ENCODE data around the gene QRSL1. TPM values are rescaled to one million over a fixed set of nuclear protein-coding genes. Genes with fewer than 3 reads are reported as not detected.

Gene QRSL1
- total and polyA plus RNA-seq, 2 of the 4 experiments (the other 2 are of a cell fraction) = 6.1 to 10.9 TPM

GRCh38 chr6:106694343-106694742, 65.0 kb downstream of the QRSL1 start:
- in situ Hi-C loops (cut with MboI; ENCODE audit: low sequenced_read_pairs) = no loop called here
- ChIA-PET CTCF (no interaction called here), POLR2A (ENCODE audit: unreplicated experiment) (no interaction called here)
- H4K91ac ChIP-seq (ENCODE audit: insufficient read depth, low read depth, low read length) = no peak overlapping the region
- no peak overlapping the region for H4K8ac ChIP-seq (ENCODE audit: low read depth in 2 of 2, low read length in 2 of 2)
- TF ChIP-seq CEBPB (IDR thresholded peaks at IDR 0.05; ENCODE audit: low read depth, low read length) (no peak), CHD1 (IDR thresholded peaks at IDR 0.05; ENCODE audit: low read depth, low read length) (no peak), RCOR1 (IDR thresholded peaks at IDR 0.05; ENCODE audit: insufficient replicate concordance, low read length) (no peak)
- no peak overlapping the region for H2BK5ac ChIP-seq (ENCODE audit: low read depth, low read length, poor library complexity, severe bottlenecking)
- H4K20me1 ChIP-seq (ENCODE audit: insufficient read depth, low read length) = no peaks in the 10 kb centered on the region
- no peaks in the 10 kb centered on the region for H3K36me3 ChIP-seq (ENCODE audit: control insufficient read depth, insufficient read depth, low read length)
- no peaks in the 10 kb centered on the region for H3K9me1 ChIP-seq (ENCODE audit: insufficient read depth, low read length)
- H3K56ac ChIP-seq (ENCODE audit: extremely low read depth, insufficient read depth, low read length) = no peak overlapping the region
- no peak overlapping the region for H3K4me3 ChIP-seq (ENCODE audit: insufficient read depth, low read depth, low read length)
- H3K23ac ChIP-seq (ENCODE audit: low read depth, low read length) = no peak overlapping the region
- H3K27me3 ChIP-seq (ENCODE audit: control insufficient read depth, insufficient read depth, low read length) = peaks cover 19% of the 10 kb centered on the region
- no peaks in the 10 kb centered on the region for H3K79me1 ChIP-seq (ENCODE audit: low read depth in 1 of 2, low read length in 2 of 2)
- H2BK20ac ChIP-seq (ENCODE audit: low read depth, low read length) = no peak overlapping the region
- H2AK9ac ChIP-seq (replicated peaks; ENCODE audit: low read depth, low read length, poor library complexity) = peak overlapping the region; percentile 28
- no peak overlapping the region for H3K4me2 ChIP-seq (ENCODE audit: low read depth, low read length)
- no peak overlapping the region for H3K9ac ChIP-seq (ENCODE audit: low read depth, low read length)
- H3K4ac ChIP-seq (ENCODE audit: low read depth, low read length) = no peak overlapping the region
- H3K9me3 ChIP-seq (ENCODE audit: control insufficient read depth, insufficient read depth, low read length) = no peaks in the 10 kb centered on the region
- H4K5ac ChIP-seq (ENCODE audit: low read depth, low read length) = no peak overlapping the region
- H3K18ac ChIP-seq (ENCODE audit: low read depth, low read length) = no peak overlapping the region
- no CpG with 5 or more reads among the region's 8 CpGs for WGBS, 2 experiments (ENCODE audit: extremely low coverage in 2 of 2, insufficient read length in 1 of 2)
- no peak overlapping the region for H3K27ac ChIP-seq (ENCODE audit: insufficient read depth, low read length)
- ATAC-seq (ENCODE audit: low read depth) (no peak), DNase-seq (no peak)
- intact Hi-C loops (cut with micrococcal nuclease) = no loop called here
- H2BK120ac ChIP-seq (ENCODE audit: low read depth, low read length) = no peak overlapping the region
- H2AFZ ChIP-seq (replicated peaks; ENCODE audit: low read length, poor library complexity) = peak overlapping the region; percentile 33
- no peaks in the 10 kb centered on the region for H3K4me1 ChIP-seq (ENCODE audit: control insufficient read depth, insufficient read depth, low read length)
- no peak overlapping the region for H2BK15ac ChIP-seq (ENCODE audit: low read depth, low read length)
- dilution Hi-C loops (cut with HindIII; ENCODE audit: low sequenced_read_pairs, unreplicated experiment) = no loop called here
- no TSS peak for BruUV-seq (replicated peaks)
- H3K14ac ChIP-seq (replicated peaks; ENCODE audit: low read depth, low read length) = no peak overlapping the region
- no peak overlapping the region for H2AK5ac ChIP-seq (ENCODE audit: low read depth, low read length)

Data from IMR-90 (cell line).